Measurements from ENCODE around the gene KCNMB4.

Gene KCNMB4

GRCh38 chr12:70427611-70428010 lies 61.5 kb downstream of the KCNMB4 start:
- no peak overlapping the region for H4K8ac ChIP-seq (ENCODE audit: low read depth, low read length)
- H3K36me3 ChIP-seq (ENCODE audit: control insufficient read depth in 1 of 2, insufficient read depth in 2 of 2, low read length in 2 of 2): peaks cover 0 to 5% of the 10 kb centered on the region in 2 experiments
- no peak overlapping the region for H2BK12ac ChIP-seq (ENCODE audit: low read length)
- H4K91ac ChIP-seq (ENCODE audit: low read depth, low read length): no peak overlapping the region
- H3K27ac ChIP-seq (ENCODE audit: low read depth, low read length): no peak overlapping the region
- no peak overlapping the region for H3K4me3 ChIP-seq (ENCODE audit: low read depth, low read length)
- H2AK5ac ChIP-seq (ENCODE audit: low read length): no peak overlapping the region
- no peak overlapping the region for H2BK120ac ChIP-seq (ENCODE audit: insufficient read depth, low read length, poor library complexity)
- H2BK5ac ChIP-seq (ENCODE audit: low read depth, low read length, poor library complexity): no peak overlapping the region
- no peak overlapping the region for H2AFZ ChIP-seq (ENCODE audit: insufficient read depth, low read length, poor library complexity)
- DNase-seq: peak; percentile 40 to 93
- WGBS (ENCODE audit: extremely low coverage, insufficient coverage, insufficient read length): no CpG with 5 or more reads among the region's 3 CpGs
- H3K4ac ChIP-seq (ENCODE audit: low read depth, low read length): no peak overlapping the region
- H3K23ac ChIP-seq (ENCODE audit: low read length): no peak overlapping the region
- no peak overlapping the region for H3K4me2 ChIP-seq (ENCODE audit: low read length)
- no peak overlapping the region for H4K12ac ChIP-seq (ENCODE audit: low read depth, low read length)
- no peaks in the 10 kb centered on the region for H3K9me3 ChIP-seq (ENCODE audit: insufficient read depth, low read depth, low read length)
- no peak overlapping the region for H3K18ac ChIP-seq (ENCODE audit: low read length)
- H3K9ac ChIP-seq (ENCODE audit: low read length): no peak overlapping the region
- no peaks in the 10 kb centered on the region for H3K4me1 ChIP-seq (ENCODE audit: control insufficient read depth in 1 of 2, insufficient read depth in 2 of 2, low read length in 2 of 2)
- H3K79me1 ChIP-seq (ENCODE audit: low read length): no peaks in the 10 kb centered on the region
- H3K79me2 ChIP-seq (ENCODE audit: control insufficient read depth, insufficient read depth, low read length, poor library complexity): no peaks in the 10 kb centered on the region
- H3K27me3 ChIP-seq (ENCODE audit: insufficient read depth, low read length): no peaks in the 10 kb centered on the region
- H3K14ac ChIP-seq (ENCODE audit: low read length): no peak overlapping the region

GRCh38 chr12:70430400-70430799 lies 64.3 kb downstream of the KCNMB4 start:
- Histone ChIP-seq H3K4me3 (ENCODE audit: low read depth, low read length) (no peak overlapping the region), H2AFZ (ENCODE audit: insufficient read depth, low read length, poor library complexity) (no peak overlapping the region), H2BK12ac (ENCODE audit: low read length) (no peak overlapping the region), H3K23ac (ENCODE audit: low read length) (no peak overlapping the region), H2BK120ac (ENCODE audit: insufficient read depth, low read length, poor library complexity) (no peak overlapping the region), H3K27me3 (ENCODE audit: insufficient read depth, low read length) (no peaks in the 10 kb centered on the region), H3K4ac (ENCODE audit: low read depth, low read length) (no peak overlapping the region), H4K12ac (ENCODE audit: low read depth, low read length) (no peak overlapping the region), H4K91ac (ENCODE audit: low read depth, low read length) (no peak overlapping the region), H3K4me2 (ENCODE audit: low read length) (no peak overlapping the region), H2BK5ac (ENCODE audit: low read depth, low read length, poor library complexity) (no peak overlapping the region), H3K36me3 (ENCODE audit: control insufficient read depth in 1 of 2, insufficient read depth in 2 of 2, low read length in 2 of 2) (peaks cover 0 to 5% of the 10 kb centered on the region in 2 experiments), H3K79me2 (ENCODE audit: control insufficient read depth, insufficient read depth, low read length, poor library complexity) (no peaks in the 10 kb centered on the region), H3K4me1 (ENCODE audit: control insufficient read depth in 1 of 2, insufficient read depth in 2 of 2, low read length in 2 of 2) (peaks cover 0 to 2% of the 10 kb centered on the region in 2 experiments), H3K79me1 (ENCODE audit: low read length) (no peaks in the 10 kb centered on the region), H3K27ac (ENCODE audit: low read depth, low read length) (no peak overlapping the region), H3K18ac (ENCODE audit: low read length) (no peak overlapping the region), H3K14ac (ENCODE audit: low read length) (no peak overlapping the region), H3K9ac (ENCODE audit: low read length) (no peak overlapping the region), H4K8ac (ENCODE audit: low read depth, low read length) (no peak overlapping the region), H3K9me3 (ENCODE audit: insufficient read depth, low read depth, low read length) (no peaks in the 10 kb centered on the region), H2AK5ac (ENCODE audit: low read length) (no peak overlapping the region)
- no CpG with 5 or more reads among the region's 11 CpGs for WGBS (ENCODE audit: extremely low coverage, insufficient coverage, insufficient read length)
- no peak for DNase-seq

GRCh38 chr12:70436836-70437235 lies 70.7 kb downstream of the KCNMB4 start:
- no peaks in the 10 kb centered on the region for H3K79me1 ChIP-seq (ENCODE audit: low read length)
- no peak overlapping the region for H2BK120ac ChIP-seq (ENCODE audit: insufficient read depth, low read length, poor library complexity)
- no peak overlapping the region for H2AFZ ChIP-seq (ENCODE audit: insufficient read depth, low read length, poor library complexity)
- no peaks in the 10 kb centered on the region for H3K27me3 ChIP-seq (ENCODE audit: insufficient read depth, low read length)
- H2AK5ac ChIP-seq (ENCODE audit: low read length): no peak overlapping the region
- H3K4ac ChIP-seq (ENCODE audit: low read depth, low read length): no peak overlapping the region
- no peak overlapping the region for H3K4me3 ChIP-seq (ENCODE audit: low read depth, low read length)
- no peak overlapping the region for H4K91ac ChIP-seq (ENCODE audit: low read depth, low read length)
- H3K4me1 ChIP-seq (ENCODE audit: control insufficient read depth in 1 of 2, insufficient read depth in 2 of 2, low read length in 2 of 2): peaks cover 0 to 2% of the 10 kb centered on the region in 2 experiments
- H3K79me2 ChIP-seq (ENCODE audit: control insufficient read depth, insufficient read depth, low read length, poor library complexity): no peaks in the 10 kb centered on the region
- H2BK12ac ChIP-seq (ENCODE audit: low read length): no peak overlapping the region
- H3K27ac ChIP-seq (ENCODE audit: low read depth, low read length): no peak overlapping the region
- no peak overlapping the region for H3K18ac ChIP-seq (ENCODE audit: low read length)
- peaks cover 0 to 2% of the 10 kb centered on the region in 2 experiments for H3K36me3 ChIP-seq (ENCODE audit: control insufficient read depth in 1 of 2, insufficient read depth in 2 of 2, low read length in 2 of 2)
- no peak overlapping the region for H3K4me2 ChIP-seq (ENCODE audit: low read length)
- no peak overlapping the region for H2BK5ac ChIP-seq (ENCODE audit: low read depth, low read length, poor library complexity)
- no peak overlapping the region for H3K9ac ChIP-seq (ENCODE audit: low read length)
- H3K23ac ChIP-seq (ENCODE audit: low read length): no peak overlapping the region
- no peak for DNase-seq
- H4K8ac ChIP-seq (ENCODE audit: low read depth, low read length): no peak overlapping the region
- no peak overlapping the region for H4K12ac ChIP-seq (ENCODE audit: low read depth, low read length)
- H3K14ac ChIP-seq (ENCODE audit: low read length): no peak overlapping the region
- H3K9me3 ChIP-seq (ENCODE audit: insufficient read depth, low read depth, low read length): no peaks in the 10 kb centered on the region

- Histone ChIP-seq H4K8ac (ENCODE audit: low read depth, low read length) (no peak overlapping the region), H3K4me3 (ENCODE audit: low read depth, low read length) (no peak overlapping the region), H3K4me2 (ENCODE audit: low read length) (no peak overlapping the region), H2AFZ (ENCODE audit: insufficient read depth, low read length, poor library complexity) (no peak overlapping the region), H3K4me1 (ENCODE audit: control insufficient read depth in 1 of 2, insufficient read depth in 2 of 2, low read length in 2 of 2) (peaks cover 4 to 5% of the 10 kb centered on the region in 2 experiments), H2BK120ac (ENCODE audit: insufficient read depth, low read length, poor library complexity) (no peak overlapping the region), H2BK12ac (ENCODE audit: low read length) (no peak overlapping the region), H3K14ac (ENCODE audit: low read length) (no peak overlapping the region), H2BK5ac (ENCODE audit: low read depth, low read length, poor library complexity) (no peak overlapping the region), H3K27me3 (ENCODE audit: insufficient read depth, low read length) (no peaks in the 10 kb centered on the region), H3K9me3 (ENCODE audit: insufficient read depth, low read depth, low read length) (peaks cover 1% of the 10 kb centered on the region), H3K79me2 (ENCODE audit: control insufficient read depth, insufficient read depth, low read length, poor library complexity) (no peaks in the 10 kb centered on the region), H3K23ac (ENCODE audit: low read length) (no peak overlapping the region), H3K4ac (ENCODE audit: low read depth, low read length) (no peak overlapping the region), H3K18ac (ENCODE audit: low read length) (no peak overlapping the region), H3K36me3 (ENCODE audit: control insufficient read depth in 1 of 2, insufficient read depth in 2 of 2, low read length in 2 of 2) (no peaks in the 10 kb centered on the region), H3K79me1 (ENCODE audit: low read length) (no peaks in the 10 kb centered on the region), H2AK5ac (ENCODE audit: low read length) (no peak overlapping the region), H3K9ac (ENCODE audit: low read length) (no peak overlapping the region), H4K12ac (ENCODE audit: low read depth, low read length) (no peak overlapping the region), H4K91ac (ENCODE audit: low read depth, low read length) (no peak overlapping the region), H3K27ac (ENCODE audit: low read depth, low read length) (no peak overlapping the region)
- WGBS (ENCODE audit: extremely low coverage, insufficient coverage, insufficient read length): no CpG with 5 or more reads among the region's 1 CpG
- no peak for DNase-seq
Measured at GRCh38 chr12:70443062-70443673, 77.1 kb downstream of the KCNMB4 start.
